KMS-11 (cell line): ENCODE data around the gene NRIP3.

ENCODE experiments used
- H2AFZ ChIP-seq: fragments of 200-600 bp; sonication (generic); 2 replicates; pipeline ENCODE4 v1.6.1; 2016; ENCODE audit warnings: antibody characterized with exemption, mixed run types, low read depth
- H3K27ac ChIP-seq: fragments of 200-600 bp; sonication (generic); 2 replicates; pipeline ENCODE4 v1.6.1; 2016; ENCODE audit warnings: mild to moderate bottlenecking, mixed run types
- H3K27me3 ChIP-seq: fragments of 200-600 bp; sonication (generic); 2 replicates; pipeline ENCODE4 v1.6.1; 2017; ENCODE audit warnings: mild to moderate bottlenecking, low read depth, mixed run types, moderate library complexity; ENCODE audit not compliant: insufficient read depth
- H3K36me3 ChIP-seq: fragments of 200-600 bp; sonication (generic); 2 replicates; pipeline ENCODE4 v1.6.1; 2017; ENCODE audit warnings: mild to moderate bottlenecking, mixed run types; ENCODE audit not compliant: insufficient read depth
- H3K4me1 ChIP-seq: fragments of 200-600 bp; sonication (generic); 2 replicates; pipeline ENCODE4 v1.6.1; 2016; ENCODE audit warnings: mild to moderate bottlenecking, low read depth, mixed run types; ENCODE audit not compliant: poor library complexity, severe bottlenecking
- H3K4me2 ChIP-seq: fragments of 200-600 bp; sonication (generic); 2 replicates; pipeline ENCODE4 v1.7.0; 2016; ENCODE audit warnings: mild to moderate bottlenecking, mixed run types
- H3K4me3 ChIP-seq: fragments of 200-600 bp; sonication (generic); IDR thresholded peaks from 2 replicates; pipeline ENCODE4 v1.6.1; 2017; ENCODE audit warnings: low read depth, low read length, mixed read lengths; ENCODE audit not compliant: insufficient read depth
- H3K79me2 ChIP-seq: fragments of 200-600 bp; sonication (generic); 2 replicates; pipeline ENCODE4 v1.6.1; 2016; ENCODE audit warnings: low read depth, mixed run types; ENCODE audit not compliant: insufficient read depth
- H3K9ac ChIP-seq: fragments of 200-600 bp; sonication (generic); 2 replicates; pipeline ENCODE4 v1.6.1; 2016; ENCODE audit warnings: mild to moderate bottlenecking, mixed run types
- H4K20me1 ChIP-seq: fragments of 200-600 bp; sonication (generic); 2 replicates; pipeline ENCODE4 v1.6.1; 2016; ENCODE audit warnings: mild to moderate bottlenecking, mixed run types; ENCODE audit not compliant: insufficient read depth
- CTCF ChIP-seq: fragments of 200-600 bp; sonication (generic); conservative IDR thresholded peaks from 2 replicates; pipeline ENCODE4 v1.6.1; 2017; ENCODE audit warnings: low read depth, mild to moderate bottlenecking, antibody characterized with exemption, low read length, moderate library complexity, mixed read lengths

NRIP3 gene

GRCh38 chr11:8932564-8933180 lies 71.1 kb downstream of the NRIP3 start, which contains the start of gene C11orf16:
Gene C11orf16 (minus strand): TSS chr11:8932947. CDS start chr11:8932308, 639 bp downstream.
- no peak within 1 kb of the TSS for H3K9ac ChIP-seq
- H3K27me3 ChIP-seq: no peaks in the 10 kb centered on the region
- H3K79me2 ChIP-seq: no peaks in the 10 kb centered on the region
- H4K20me1 ChIP-seq: no peaks in the 10 kb centered on the region
- H3K27ac ChIP-seq: no peak within 1 kb of the TSS
- H3K4me1 ChIP-seq: no peaks in the 10 kb centered on the region
- no peak for TF ChIP-seq CTCF
- no peak within 1 kb of the TSS for H2AFZ ChIP-seq
- H3K4me3 ChIP-seq: no peak within 1 kb of the TSS
- H3K4me2 ChIP-seq: no peak within 1 kb of the TSS
- no peaks in the 10 kb centered on the region for H3K36me3 ChIP-seq
